Ovary (tissue), 9 donors: ENCODE data around the gene CSNK1A1. TPM values are rescaled to one million over a fixed set of nuclear protein-coding genes. Genes with fewer than 3 reads are reported as not detected.
"Not testable (repeated sequence)": the region's sequence is repeated elsewhere in the genome, so short reads cannot be mapped to it uniquely, and the experiment has no call there.

ENCODE experiments used
- DNase-seq, 5 donors: peaks; one replicate each; pipeline ENCODE4 v3.0.0-alpha.2; 2019 to 2020
- H3K27ac ChIP-seq, 2 donors: fragments of 200-600 bp; one replicate each; pipeline versions ENCODE4 v1.5.1 to v1.8.0; 2019 to 2022
- H3K27me3 ChIP-seq: fragments of 200-600 bp; one replicate; pipeline ENCODE4 v1.8.0; 2022
- H3K36me3 ChIP-seq: fragments of 200-600 bp; sonication (generic); one replicate; pipeline ENCODE4 v1.5.1; 2019
- H3K4me1 ChIP-seq: one replicate; pipeline ENCODE4 v1.8.1; 2013; ENCODE audit warnings: mild to moderate bottlenecking, moderate library complexity; ENCODE audit not compliant: insufficient read depth
- H3K4me3 ChIP-seq: fragments of 200-600 bp; sonication (generic); one replicate; pipeline ENCODE4 v1.5.1; 2017
- H3K9me3 ChIP-seq, 2 donors: fragments of 200-600 bp in 1 of 2; sonication (generic) in 1 of 2; one replicate each; pipeline versions ENCODE4 v1.5.1 to v1.8.1; 2013 to 2019; ENCODE audit warnings: mild to moderate bottlenecking in 1 of 2, moderate library complexity in 1 of 2
- CTCF ChIP-seq, 3 donors: fragments of 450-650 bp in 2 of 3; fragments of 200-600 bp in 1 of 3; IDR thresholded peaks; one replicate each; pipeline versions ENCODE4 v1.5.1 to v1.8.0; 2016 to 2022; ENCODE audit warnings: antibody characterized with exemption in 3 of 3, mild to moderate bottlenecking in 1 of 3
- EP300 ChIP-seq: sonication (generic); formaldehyde crosslinking; IDR thresholded peaks from one replicate; pipeline ENCODE4 v1.6.1; 2017; ENCODE audit warnings: antibody characterized with exemption
- POLR2A ChIP-seq: fragments of 450-650 bp; IDR thresholded peaks from one replicate; pipeline ENCODE4 v1.6.1; 2017; ENCODE audit warnings: antibody characterized with exemption, mild to moderate bottlenecking, moderate library complexity
- WGBS, 3 donors: extraction: QIAGEN DNeasy Blood & Tissue Kit in 1 of 3; methylation state at CpG; one replicate each; pipeline versions ENCODE4 v1.1.5 to v1.1.7; 2013 to 2017; 5-methylcytosine and 5-hydroxymethylcytosine counted together
- intact Hi-C, 4 donors: fragments of 100-400 bp; cut with DNase I; formaldehyde crosslinking; loops; one replicate each; pipeline versions ENCODE4 v1.11.0 to v1.15.1; 2022 to 2023
- polyA plus RNA-seq, 2 donors: library from polyadenylated mRNA; stranded (reverse); fragments of 200-250 nt in 1 of 2; fragments of 350-450 nt in 1 of 2; fragmentation: Illumina TruSeq in 1 of 2; extraction: RNeasy Lipid Tissue Mini Kit (QIAGEN cat#74804) in 1 of 2; gene quantifications; one replicate each; pipeline ENCODE4 v1.2.3, GENCODE V29; 2013 to 2014
- total RNA-seq, 7 donors: library from RNA; depleted of rRNA in 2 of 7; stranded (reverse); fragments of >200 nt in 2 of 7; fragmentation: NEBNext Ultra II Directional in 3 of 7; extraction: Animal tissue kit (Norgen Biotek cat#: 25700) in 3 of 7; gene quantifications; one replicate each; pipeline versions ENCODE4 v1.1.0 to v1.2.4, GENCODE V29; 2016 to 2023
- donor health status: DM: no; HTN: no; CAD: no; lungs with moderate emphysema.
- donor health status: DM: no; HTN: no; CAD: no.
- donor health status: Bipolar disorder and iron deficiency.
- donor health status: DM: yes; HTN: yes; CAD: no.
- donor health status: DM: no; HTN: no; CAD: no.
- donor health status: DM: yes; HTN: yes; CAD: no.

CSNK1A1 gene
- total and polyA plus RNA-seq, 9 donors: 64.1 to 233 (median 158) TPM

GRCh38 chr5:149448831-149449714 lies 102.2 kb downstream of the CSNK1A1 start:
- intact Hi-C loops: loop anchor here in 1 of 4 donors (5.0 kb wide), 1 partner anchor 103 kb away; the partner anchor contains the start of gene CSNK1A1
- no peaks in the 10 kb centered on the region for H3K27me3 ChIP-seq
- no peaks in the 10 kb centered on the region for H3K9me3 ChIP-seq
- WGBS, 3 donors: 81 to 85% (median 84%) methylated on average over 7 of the region's 7 CpGs
- no peaks in the 10 kb centered on the region for H3K36me3 ChIP-seq
- no peak for TF ChIP-seq POLR2A
- TF ChIP-seq CTCF (IDR thresholded peaks at IDR 0.05): no peak
- TF ChIP-seq EP300: no peak
- peaks cover 31% of the 10 kb centered on the region for H3K4me1 ChIP-seq
- DNase-seq: no peak
- peak overlapping the region in 1 of 2 donors; percentile 76 for H3K27ac ChIP-seq
- no peak overlapping the region for H3K4me3 ChIP-seq

GRCh38 chr5:149448431-149448830 lies 102.8 kb downstream of the CSNK1A1 start:
- Histone ChIP-seq H3K36me3 (no peaks in the 10 kb centered on the region), H3K4me3 (no peak overlapping the region), H3K9me3 (no peaks in the 10 kb centered on the region), H3K27me3 (no peaks in the 10 kb centered on the region), H3K4me1 (peaks cover 31% of the 10 kb centered on the region), H3K27ac (no peak overlapping the region)
- no peak for TF ChIP-seq EP300
- no peak for TF ChIP-seq CTCF (IDR thresholded peaks at IDR 0.05)
- no peak for TF ChIP-seq POLR2A
- 83 to 91% (median 85%) methylated on average over 4 of the region's 4 CpGs for WGBS, 3 donors
- DNase-seq: no peak
- intact Hi-C loops: loop anchor here in 1 of 4 donors (5.0 kb wide), 1 partner anchor 104 kb away; the partner anchor contains the start of gene CSNK1A1

GRCh38 chr5:149447373-149448367 lies 103.6 kb downstream of the CSNK1A1 start:
- Histone ChIP-seq H3K36me3 (no peaks in the 10 kb centered on the region), H3K4me3 (no peak overlapping the region), H3K27ac (no peak overlapping the region), H3K4me1 (peaks cover 34% of the 10 kb centered on the region), H3K27me3 (no peaks in the 10 kb centered on the region), H3K9me3 (no peaks in the 10 kb centered on the region)
- TF ChIP-seq POLR2A (no peak), CTCF (IDR thresholded peaks at IDR 0.05) (no peak), EP300 (no peak)
- intact Hi-C loops: loop anchor here in 1 of 4 donors (5.0 kb wide), 1 partner anchor 105 kb away; the partner anchor contains the start of gene CSNK1A1
- 88 to 91% (median 89%) methylated on average over 12 of the region's 12 CpGs for WGBS, 3 donors
- no peak for DNase-seq

GRCh38 chr5:149446794-149447193 lies 104.4 kb downstream of the CSNK1A1 start:
- H3K36me3 ChIP-seq, H3K27ac ChIP-seq, H3K4me3 ChIP-seq, H3K9me3 ChIP-seq, DNase-seq, H3K27me3 ChIP-seq: not testable (repeated sequence)
- peaks cover 32% of the 10 kb centered on the region for H3K4me1 ChIP-seq
- intact Hi-C loops: loop anchor here in 1 of 4 donors (5.0 kb wide), 1 partner anchor 106 kb away; the partner anchor contains the start of gene CSNK1A1
- WGBS, 3 donors: 95 to 99% (median 95%) methylated on average over 3 of the region's 3 CpGs
